GM20431 (cell line): Measurements from ENCODE around the gene WDR74.

ENCODE experiments used
- in situ Hi-C: fragments of 300-500 bp; cut with MseI, MboI; formaldehyde crosslinking; loops from one replicate; pipeline ENCODE4 v1.15.0; 2020; ENCODE audit warnings: low sequenced_read_pairs; ENCODE audit not compliant: unreplicated experiment

WDR74 gene

DNA sequence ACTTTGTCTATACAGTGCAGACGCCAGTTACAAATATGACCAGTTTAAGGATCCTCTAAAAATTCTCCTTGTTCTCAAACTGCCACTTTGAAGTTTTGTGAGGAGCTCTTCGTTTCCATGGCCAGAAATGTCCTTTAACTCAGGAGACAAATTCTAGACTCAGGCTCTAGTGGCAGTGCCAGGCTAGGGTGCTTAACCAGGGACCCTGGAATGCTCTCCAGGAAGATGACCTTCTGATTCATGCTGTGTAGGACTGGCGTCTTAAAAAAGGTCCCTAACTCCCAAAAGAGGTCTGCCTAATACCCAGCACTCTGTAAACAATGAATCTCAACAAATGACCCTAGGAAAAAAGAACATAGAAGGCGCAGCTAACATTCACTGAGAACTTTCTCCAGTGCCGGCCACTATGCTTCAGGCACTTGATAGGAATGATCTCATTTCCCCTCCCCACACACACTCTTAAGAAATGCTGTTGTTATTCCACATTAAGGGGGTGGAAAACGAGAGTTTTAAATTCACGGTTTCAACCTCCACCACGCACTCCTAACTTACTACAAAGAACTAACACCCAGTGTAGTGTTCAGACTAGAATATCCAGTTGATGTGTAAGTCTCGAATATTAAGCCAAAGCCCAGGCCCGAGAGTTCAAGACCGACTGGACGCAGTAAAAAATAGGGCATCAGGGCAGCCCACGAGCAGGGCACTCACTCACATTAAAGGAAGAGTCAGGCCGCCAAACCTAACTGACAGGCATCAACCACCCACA lies 34.9 kb downstream of the WDR74 start:
- in situ Hi-C loops = no loop called here

DNA sequence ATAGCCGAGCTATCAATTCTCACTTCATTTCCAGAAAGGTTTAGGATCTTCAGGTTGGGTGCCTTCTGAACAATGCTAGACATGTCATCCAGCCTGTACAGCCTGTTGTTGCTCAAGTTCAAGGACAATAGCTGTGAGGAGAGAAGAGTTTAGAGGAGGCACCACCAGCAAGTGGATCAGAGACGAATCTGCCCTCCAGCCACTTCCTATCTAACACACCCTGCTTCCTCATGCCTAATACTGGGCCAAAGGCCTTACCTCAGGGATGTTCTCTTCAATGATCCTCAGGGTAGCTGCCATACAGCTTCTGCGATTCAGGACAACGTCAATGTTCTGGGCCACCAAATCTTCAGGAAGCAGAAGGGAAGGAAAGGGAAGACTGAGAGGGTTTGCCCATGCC lies 38.3 kb downstream of the WDR74 start:
- in situ Hi-C loops = no loop called here

DNA sequence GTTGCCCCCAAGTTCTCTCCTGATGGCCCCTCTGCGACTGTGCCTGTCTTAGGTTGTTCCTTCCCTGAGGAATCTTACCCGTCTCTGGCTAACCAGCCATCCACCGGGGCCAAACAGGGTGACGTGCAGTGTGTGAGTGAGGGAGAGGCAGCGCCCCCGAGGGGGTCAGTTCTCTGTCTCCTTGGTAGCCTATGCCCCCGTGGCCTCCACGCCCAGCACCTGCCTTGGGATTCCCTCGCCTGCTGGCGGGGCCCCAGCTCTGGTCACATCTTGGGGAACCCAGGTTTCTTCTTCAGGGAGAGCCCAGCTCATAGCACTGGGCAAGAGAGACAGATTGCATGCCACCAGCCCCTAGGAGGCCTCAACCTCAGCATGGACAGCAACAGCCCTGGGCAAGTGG lies 39.9 kb downstream of the WDR74 start:
- in situ Hi-C loops = no loop called here

DNA sequence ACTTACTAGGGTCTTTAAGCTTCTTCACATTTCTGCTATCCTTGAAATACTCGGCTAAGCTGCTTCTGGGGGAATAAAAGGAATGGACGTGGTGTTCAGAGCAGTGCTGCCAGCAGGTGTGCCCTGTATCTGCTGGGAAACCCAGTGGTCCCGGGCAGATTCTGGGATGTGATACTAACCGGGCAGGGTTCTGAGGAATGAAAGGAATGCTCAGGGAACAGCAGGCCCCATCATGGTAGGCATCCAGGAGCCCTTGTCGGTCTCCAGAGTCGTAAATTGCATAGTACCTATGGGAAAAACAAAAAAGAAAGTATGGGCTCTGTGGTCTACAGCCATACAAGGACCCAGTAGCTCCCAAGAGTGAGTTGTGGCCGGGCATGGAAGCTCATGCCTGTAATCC lies 43.1 kb downstream of the WDR74 start:
- in situ Hi-C loops = no loop called here

DNA sequence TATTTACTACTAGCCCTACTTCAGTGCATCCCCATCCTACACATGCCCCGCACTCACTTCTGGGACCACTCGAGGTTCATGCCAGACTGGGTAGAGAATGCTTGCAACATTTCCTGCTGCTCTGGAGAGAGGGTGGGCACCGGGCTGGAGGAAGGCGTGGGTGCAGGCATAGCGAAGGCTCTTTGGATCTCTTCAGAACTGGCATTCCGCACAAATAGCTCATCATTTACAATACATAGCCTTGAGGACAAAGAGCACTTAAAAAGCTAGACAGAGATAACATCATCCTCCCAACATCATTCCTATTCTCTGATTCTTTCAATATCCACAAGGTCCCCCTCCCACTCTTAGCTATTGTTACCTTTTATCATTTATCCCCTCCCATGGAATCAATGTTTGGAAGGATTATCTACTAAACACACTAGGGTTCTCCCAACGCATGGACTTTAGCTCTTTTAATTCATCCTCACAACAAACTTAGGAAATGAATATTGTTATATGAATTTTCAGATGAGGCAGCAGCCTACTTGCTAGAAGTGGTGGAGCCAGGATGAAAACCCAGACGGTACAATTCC lies 45.1 kb downstream of the WDR74 start:
- in situ Hi-C loops = no loop called here

DNA sequence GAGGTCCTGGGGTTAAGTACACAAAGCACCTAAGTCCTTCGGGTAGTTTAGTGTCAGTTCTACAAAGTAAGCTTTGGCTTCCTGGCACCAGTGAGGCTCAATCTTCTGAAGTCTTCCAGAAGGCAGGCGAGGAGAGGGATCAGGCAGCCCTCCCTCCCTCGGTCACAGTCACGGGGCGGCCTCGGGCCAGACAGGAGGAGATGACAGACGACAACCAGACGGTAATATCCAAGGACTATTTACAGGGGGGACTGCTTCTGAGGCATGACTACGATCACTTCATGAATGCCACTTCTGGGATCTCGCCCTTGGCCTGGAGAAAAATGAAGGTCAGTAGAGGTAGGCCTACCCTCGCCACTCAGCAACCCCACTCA lies 47.2 kb downstream of the WDR74 start:
- in situ Hi-C loops = no loop called here

DNA sequence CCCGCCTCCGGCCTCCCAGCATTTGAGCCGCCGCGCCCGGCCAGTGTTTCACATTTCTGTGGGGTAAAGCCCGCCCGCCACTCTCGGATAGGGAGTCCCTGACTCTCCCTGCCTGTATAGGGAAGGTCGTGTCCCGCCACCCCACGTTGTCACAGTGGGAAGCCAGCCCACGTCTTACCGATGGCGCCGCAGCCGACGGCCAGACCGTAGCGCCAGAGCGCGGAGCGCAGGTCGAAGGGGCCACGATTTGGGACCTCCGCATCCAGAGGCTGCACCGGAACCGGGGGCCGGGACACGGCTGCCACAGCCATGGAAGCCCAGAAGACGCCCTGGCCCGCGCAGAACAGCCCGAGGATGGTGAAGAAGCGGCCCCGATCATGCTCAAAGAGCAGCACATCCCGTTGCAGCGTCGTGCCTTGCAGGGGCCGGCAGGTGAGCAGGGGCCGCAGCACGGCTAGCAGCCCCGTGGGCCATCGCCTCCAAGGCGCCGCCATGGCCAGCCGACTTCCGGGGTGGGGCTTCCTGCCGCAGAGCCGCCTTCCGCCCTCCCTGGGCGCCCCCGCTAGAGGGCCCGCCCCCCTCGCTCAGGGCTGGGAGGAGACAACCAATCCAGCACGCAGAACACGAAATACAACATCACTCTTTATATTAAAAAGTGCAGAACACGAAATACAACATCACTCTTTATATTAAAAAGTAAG lies 47.7 kb downstream of the WDR74 start, which contains the start of gene TMEM223:
Gene TMEM223 (minus strand): TSS at position 506 of the 701 bp plus-strand sequence. CDS start 12 bp downstream, at position 494.
- in situ Hi-C loops = no loop called here

DNA sequence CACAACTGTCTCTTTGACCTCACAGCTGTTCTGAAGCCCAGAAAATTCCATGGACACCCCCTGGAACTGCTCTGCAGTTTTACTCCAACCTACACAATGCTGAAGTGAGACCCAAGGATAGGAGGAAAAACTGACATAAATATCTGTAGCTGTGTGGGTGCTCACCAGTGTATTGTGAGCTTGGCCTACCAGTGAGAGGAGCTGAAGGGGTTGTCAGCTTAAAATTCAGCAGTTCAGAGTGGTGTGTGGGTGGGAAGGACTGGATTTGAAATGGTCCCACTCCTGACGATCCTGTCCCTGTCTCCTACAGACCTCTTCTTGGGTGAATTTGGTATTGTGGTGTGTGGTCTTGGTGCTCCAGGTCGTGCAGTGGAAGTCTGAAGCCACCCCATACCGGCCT lies 49.8 kb downstream of the WDR74 start:
- in situ Hi-C loops = loop anchor here (10.0 kb wide), 1 partner anchor 75 kb away; no protein-coding TSS in a partner anchor

DNA sequence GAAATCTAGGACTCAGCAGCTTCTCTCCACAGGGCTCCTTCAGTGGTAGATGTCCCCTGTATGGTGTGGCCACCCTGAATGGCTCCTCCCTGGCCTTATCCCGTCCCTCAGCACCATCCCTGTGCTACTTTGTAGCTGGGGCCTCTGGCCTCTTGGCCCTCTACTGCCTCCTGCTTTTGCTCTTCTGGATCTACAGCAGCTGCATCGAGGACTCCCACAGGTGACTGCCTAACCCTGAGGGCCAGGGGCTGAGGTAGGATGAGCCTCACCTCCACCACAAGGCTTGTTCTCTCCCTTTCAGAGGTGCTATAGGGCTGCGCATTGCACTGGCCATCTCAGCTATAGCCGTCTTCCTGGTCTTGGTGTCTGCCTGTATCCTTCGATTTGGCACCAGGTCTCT lies 50.4 kb downstream of the WDR74 start:
- in situ Hi-C loops = loop anchor here (10.0 kb wide), 1 partner anchor 76 kb away; no protein-coding TSS in a partner anchor

DNA sequence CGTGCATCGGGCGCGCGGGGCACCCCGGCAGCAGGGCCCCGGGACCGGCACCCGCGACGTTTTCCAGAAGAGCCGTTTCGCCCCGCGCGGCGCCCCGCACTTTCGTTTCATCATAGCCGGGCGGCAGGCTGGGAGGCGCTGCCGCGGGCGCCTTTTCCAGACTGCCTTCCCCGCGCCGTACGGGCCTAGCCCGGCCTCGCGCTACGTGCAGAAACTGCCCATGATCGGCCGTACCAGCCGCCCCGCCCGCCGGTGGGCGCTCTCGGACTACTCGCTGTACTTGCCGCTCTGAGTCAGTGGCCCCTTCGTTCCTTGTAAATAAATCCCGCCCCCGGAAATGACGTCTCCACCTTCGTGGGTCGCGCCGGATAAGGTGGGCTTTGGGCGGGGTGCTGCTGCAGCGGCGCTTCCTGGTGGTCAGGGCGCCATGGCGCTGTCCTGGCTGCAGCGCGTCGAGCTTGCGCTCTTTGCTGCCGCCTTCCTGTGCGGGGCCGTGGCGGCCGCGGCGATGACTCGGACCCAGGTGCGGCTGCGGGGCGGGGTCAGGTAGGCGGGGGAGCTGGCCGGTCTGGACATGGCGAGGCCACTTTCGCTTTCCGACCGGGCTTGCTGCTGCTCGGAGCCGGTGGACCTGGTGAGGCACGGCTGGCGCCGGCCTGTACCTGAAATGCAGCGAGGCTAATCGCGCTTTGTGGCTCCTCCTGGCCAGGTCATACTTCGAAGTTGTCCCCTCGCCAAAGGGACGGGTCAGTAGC lies 52.2 kb downstream of the WDR74 start, which contains the start of gene TMEM179B:
Gene TMEM179B (plus strand): TSS at position 398 of the 755 bp plus-strand sequence. CDS start 30 bp downstream, at position 428.
- in situ Hi-C loops = loop anchor here (10.0 kb wide), 1 partner anchor 78 kb away; no protein-coding TSS in a partner anchor

DNA sequence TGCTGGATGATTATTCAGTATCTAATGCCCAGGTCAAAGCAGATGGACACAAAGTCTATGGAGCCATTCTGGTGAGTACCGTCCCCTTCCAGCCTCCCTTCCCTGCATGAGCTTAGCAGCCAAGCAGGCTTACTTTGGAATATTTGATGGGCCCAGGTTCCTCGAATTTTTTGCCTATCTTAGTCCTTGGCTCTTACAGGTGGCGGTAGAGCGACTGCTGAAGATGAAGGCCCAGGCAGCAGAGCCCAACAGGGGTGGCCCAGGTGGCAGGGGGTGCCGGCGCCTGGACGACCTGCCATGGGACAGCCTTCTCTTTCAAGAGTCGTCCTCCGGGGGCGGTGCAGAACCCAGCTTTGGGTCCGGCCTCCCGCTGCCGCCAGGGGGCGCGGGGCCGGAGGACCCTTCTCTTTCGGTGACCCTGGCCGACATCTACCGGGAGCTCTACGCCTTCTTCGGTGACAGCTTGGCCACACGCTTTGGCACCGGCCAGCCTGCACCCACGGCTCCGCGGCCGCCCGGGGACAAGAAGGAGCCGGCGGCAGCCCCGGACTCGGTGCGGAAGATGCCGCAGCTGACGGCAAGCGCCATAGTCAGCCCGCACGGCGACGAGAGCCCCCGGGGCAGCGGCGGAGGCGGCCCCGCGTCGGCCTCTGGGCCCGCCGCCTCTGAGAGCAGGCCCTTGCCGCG lies 52.9 kb downstream of the WDR74 start:
- in situ Hi-C loops = loop anchor here (10.0 kb wide), 1 partner anchor 78 kb away; no protein-coding TSS in a partner anchor
